HCT116 (cell line): Measurements from ENCODE around the gene MINDY1. TPM values are rescaled to one million over a fixed set of nuclear protein-coding genes. Genes with fewer than 3 reads are reported as not detected.
A peak's percentile ranks its signal among the peaks of the same experiment; 100 is the strongest.

Source experiments
- ATAC-seq: fragments of 200-7000 bp; cut with Tn5 transposase; 2 replicates; pipeline ENCODE4 v1.9.1; 2020; ENCODE audit warnings: mild to moderate bottlenecking, moderate library complexity
- Bru-seq: library from RNA; stranded (reverse); fragments of 400-500 nt; gene quantifications from one replicate; lab custom pipeline; 2021; lab: Mats Ljungman, UMichigan
- BruChase-seq, 2 experiments: library from RNA; stranded (reverse); fragments of 400-500 nt; gene quantifications; one replicate each; lab custom pipeline; 2021; lab: Mats Ljungman, UMichigan
- BruUV-seq: library from RNA; stranded (reverse); fragments of 400-500 nt; replicated peaks from 2 replicates; lab custom pipeline; 2021; lab: Mats Ljungman, UMichigan
- CTCF ChIA-PET: fragments of 300-600 bp; sonication (Branson Sonifier 250); formaldehyde crosslinking; loops from one replicate; lab custom pipeline; 2021; ENCODE audit warnings: antibody characterized with exemption; lab: Charles Lee
- POLR2A ChIA-PET: fragments of 300-600, 350-600 bp; sonication (Branson Sonifier 250); formaldehyde crosslinking; loops from one replicate; lab custom pipeline; 2021; ENCODE audit warnings: antibody characterized with exemption; lab: Charles Lee
- RAD21 ChIA-PET, 2 experiments: fragments of 300-600 bp; sonication (Branson Sonifier 250); formaldehyde crosslinking; loops; one replicate each; lab custom pipeline; 2023; ENCODE audit warnings: low total read pairs in 2 of 2; ENCODE audit not compliant: uncharacterized antibody in 2 of 2, unreplicated experiment in 2 of 2, low non-redundant PET in 1 of 2; lab: Charles Lee
- DNase-seq: peaks from one replicate; pipeline ENCODE4 v3.0.0-alpha.2; 2010; ENCODE audit warnings: low read depth, low spot score
- H2AFZ ChIP-seq: fragments of 200-600 bp; shearing (Covaris generic), sonication (generic); 2 replicates; pipeline ENCODE4 v1.6.1; 2017; ENCODE audit warnings: low read depth, mixed run types, mixed read lengths, antibody characterized with exemption, low read length; ENCODE audit not compliant: poor library complexity, severe bottlenecking
- H3K27ac ChIP-seq: 2 replicates; pipeline ENCODE4 v1.5.1; 2012; ENCODE audit warnings: low read depth, low read length
- H3K27me3 ChIP-seq: fragments of 200-600 bp; sonication (generic); 2 replicates; pipeline ENCODE4 v1.6.1; 2016; ENCODE audit warnings: mixed run types, low read length, mixed read lengths; ENCODE audit not compliant: insufficient read depth
- H3K36me3 ChIP-seq, 2 experiments: fragments of 200-500 bp in 1 of 2; fragments of 200-600 bp in 1 of 2; sonication (Bioruptor generic) in 1 of 2; sonication (generic) in 1 of 2; 2 replicates each; pipeline versions ENCODE4 v1.5.1 to v1.6.1; 2014 to 2016; ENCODE audit warnings: low read length in 2 of 2, inconsistent platforms in 1 of 2, mixed read lengths in 1 of 2, mixed run types in 1 of 2; ENCODE audit not compliant: insufficient read depth in 2 of 2, control insufficient read depth in 1 of 2
- H3K4me1 ChIP-seq, 2 experiments: fragments of 200-600 bp in 1 of 2; sonication (generic) in 1 of 2; 2 replicates each; pipeline versions ENCODE4 v1.5.1 to v1.6.1; 2012 to 2017; ENCODE audit warnings: low read length in 2 of 2, inconsistent platforms in 1 of 2, mild to moderate bottlenecking in 1 of 2, mixed read lengths in 1 of 2, mixed run types in 1 of 2, moderate library complexity in 1 of 2; ENCODE audit not compliant: insufficient read depth in 2 of 2, control insufficient read depth in 1 of 2
- H3K4me2 ChIP-seq: fragments of 200-600 bp; sonication (generic); 2 replicates; pipeline ENCODE4 v1.6.1; 2017; ENCODE audit warnings: mixed run types, low read length, mixed read lengths
- H3K4me3 ChIP-seq, 2 experiments: fragments of 200-600 bp in 1 of 2; sonication (generic) in 1 of 2; replicated peaks in 1 of 2; 2 replicates each; pipeline ENCODE4 v1.5.1; 2011 to 2016; ENCODE audit warnings: low read length in 2 of 2, control low read depth in 1 of 2, low read depth in 1 of 2, mild to moderate bottlenecking in 1 of 2, mixed read lengths in 1 of 2, mixed run types in 1 of 2
- H3K79me2 ChIP-seq: fragments of 200-600 bp; sonication (generic); 2 replicates; pipeline ENCODE4 v1.6.1; 2017; ENCODE audit warnings: mild to moderate bottlenecking, mixed run types, low read length, moderate library complexity, mixed read lengths; ENCODE audit not compliant: insufficient read depth
- H3K9ac ChIP-seq: fragments of 200-600 bp; sonication (generic); 2 replicates; pipeline ENCODE4 v1.6.1; 2016; ENCODE audit warnings: low read length, mixed read lengths
- H3K9me2 ChIP-seq: fragments of 200-600 bp; sonication (generic), shearing (Covaris generic); 2 replicates; pipeline ENCODE4 v1.6.1; 2017; ENCODE audit warnings: mixed run types, mild to moderate bottlenecking, moderate library complexity; ENCODE audit not compliant: insufficient read depth
- H3K9me3 ChIP-seq, 2 experiments: fragments of 200-500 bp in 1 of 2; fragments of 200-600 bp in 1 of 2; sonication (Bioruptor generic) in 1 of 2; sonication (generic) in 1 of 2; 2 replicates each; pipeline ENCODE4 v1.6.1; 2014 to 2017; ENCODE audit warnings: low read length in 2 of 2, mixed read lengths in 2 of 2, inconsistent platforms in 1 of 2, low read depth in 1 of 2, mild to moderate bottlenecking in 1 of 2, mixed run types in 1 of 2, moderate library complexity in 1 of 2; ENCODE audit not compliant: control insufficient read depth in 1 of 2, insufficient read depth in 1 of 2
- H4K20me1 ChIP-seq: fragments of 200-600 bp; sonication (generic), shearing (Covaris generic); 2 replicates; pipeline ENCODE4 v1.6.1; 2017; ENCODE audit warnings: mixed run types, mild to moderate bottlenecking, moderate library complexity; ENCODE audit not compliant: insufficient read depth
- CTCF ChIP-seq, 3 experiments: fragments of 200-600 bp in 1 of 3; sonication (generic) in 1 of 3; IDR thresholded peaks in 2 of 3; conservative IDR thresholded peaks in 1 of 3; 2 replicates each; pipeline ENCODE4 v1.5.1; 2012 to 2017; ENCODE audit warnings: low read depth in 2 of 3, low read length in 2 of 3, antibody characterized with exemption in 1 of 3, borderline replicate concordance in 1 of 3, control low read depth in 1 of 3, mild to moderate bottlenecking in 1 of 3, mixed read lengths in 1 of 3, mixed run types in 1 of 3, moderate library complexity in 1 of 3; ENCODE audit not compliant: insufficient read depth in 1 of 3
- MAX ChIP-seq: IDR thresholded peaks from 2 replicates; pipeline ENCODE4 v1.6.1; 2012
- RAD21 ChIP-seq: IDR thresholded peaks from 2 replicates; pipeline ENCODE4 v1.6.1; 2012; ENCODE audit warnings: low read depth, mild to moderate bottlenecking
- YY1 ChIP-seq: IDR thresholded peaks from 2 replicates; pipeline ENCODE4 v1.6.1; 2011; ENCODE audit warnings: low read length, low read depth, moderate library complexity, mild to moderate bottlenecking; ENCODE audit not compliant: insufficient replicate concordance; ENCODE audit errors: extremely low read depth
- ZNF274 ChIP-seq: fragments of 200-500 bp; sonication (Bioruptor generic); IDR thresholded peaks from 2 replicates; pipeline ENCODE4 v1.6.1; 2014; ENCODE audit warnings: mild to moderate bottlenecking, low read depth, low read length, inconsistent platforms
- intact Hi-C: fragments of 100-400 bp; cut with micrococcal nuclease; formaldehyde crosslinking; loops from 2 replicates; pipeline ENCODE4 v1.10.0; 2022
- long read RNA-seq: library from polyadenylated mRNA; unstranded; transcript quantifications from one replicate; pipeline ENCODE4 v2.0.0, GENCODE V29; 2021; ENCODE audit not compliant: unreplicated experiment
- polyA plus RNA-seq: library from polyadenylated mRNA; unstranded; fragments of >200 nt; gene quantifications from 2 replicates; pipeline ENCODE4 v1.2.1, GENCODE V29; 2012; ENCODE audit warnings: missing spikeins
- total RNA-seq: library from RNA; stranded (reverse); gene quantifications from one replicate; pipeline ENCODE4 v1.2.1, GENCODE V29; 2021; ENCODE audit not compliant: unreplicated experiment

Gene MINDY1
- total RNA-seq (1.2 TPM), Bru-seq, nascent RNA (percentile 34 among the genes with signal in this experiment), BruChase-seq, experiment 1, labeled RNA remaining after a 6-hour chase (percentile 34 among the genes with signal in this experiment), BruChase-seq, experiment 2, labeled RNA remaining after a 2-hour chase (percentile 36 among the genes with signal in this experiment)
- 1.5 and 2.0 TPM in 2 replicates for polyA plus RNA-seq
- long read RNA-seq, partial matches to known transcripts, result 1 of 1 reads
- long read RNA-seq, other reads (novel, unspliced or antisense), result 0 of 1 reads

- intact Hi-C loops, result loop anchor here (5.0 kb wide), 1 partner anchor 444 kb away; no protein-coding TSS in a partner anchor
- Histone ChIP-seq H3K36me3 (no peaks in the 10 kb centered on the region), H3K4me2 (peak within 1 kb of the TSS; percentile 94), H3K4me3 (peak within 1 kb of the TSS; percentile 60 to 94), H3K27ac (peak within 1 kb of the TSS; percentile 41; the same call in 1 of the 2 replicates), H2AFZ (peak within 1 kb of the TSS; percentile 47), H3K9me2 (no peaks in the 10 kb centered on the region), H3K4me1 (peaks cover 13 to 40% of the 10 kb centered on the region in 2 experiments; a peak in 3 of 4 replicates), H3K27me3 (no peaks in the 10 kb centered on the region), H3K9ac (peak within 1 kb of the TSS; percentile 48), H4K20me1 (no peaks in the 10 kb centered on the region), H3K9me3 (no peaks in the 10 kb centered on the region), H3K79me2 (peaks cover 16% of the 10 kb centered on the region)
- BruUV-seq, result TSS peak; percentile 52
- RAD21 ChIA-PET, result interaction anchor here (0.6 kb wide), 2 partner anchors 50 to 130 kb away, joined by 3 read pairs; partner anchors contain the start of gene ARNT (in 1 of the 2)
- DNase-seq (peak; percentile 48), ATAC-seq (peak; percentile 72)
- TF ChIP-seq MAX (no peak), YY1 (no peak), ZNF274 (no peak), CTCF (IDR thresholded peaks at IDR 0.05 in 2 of 3, conservative IDR thresholded peaks at IDR 0.05 in 1 of 3; ENCODE audit: borderline replicate concordance in 1 of 3, insufficient read depth in 1 of 3, low read depth in 2 of 3, low read length in 2 of 3) (peak; percentile 35 to 62 (median 54); a peak in 5 of 6 replicates), RAD21 (peak; percentile 57)
- POLR2A ChIA-PET, result interaction anchor here (0.7 to 1.9 kb wide), 3 partner anchors 10 to 31 kb away, joined by 3 to 5 read pairs (median 4); no protein-coding TSS in a partner anchor
- CTCF ChIA-PET, result interaction anchor here (1.1 to 2.8 kb wide), 6 partner anchors 11 to 750 kb away, joined by 3 to 24 read pairs (median 4); partner anchors contain the start of gene TNFAIP8L2
Measured at GRCh38 chr1:151006327-151007052, at the start of gene MINDY1. Gene MINDY1, minus strand, starts transcription at chr1:151006902. Its CDS starts 4,285 bp downstream, at chr1:151002617.
